ENCODE data around the gene CCDC88B.

DNA sequence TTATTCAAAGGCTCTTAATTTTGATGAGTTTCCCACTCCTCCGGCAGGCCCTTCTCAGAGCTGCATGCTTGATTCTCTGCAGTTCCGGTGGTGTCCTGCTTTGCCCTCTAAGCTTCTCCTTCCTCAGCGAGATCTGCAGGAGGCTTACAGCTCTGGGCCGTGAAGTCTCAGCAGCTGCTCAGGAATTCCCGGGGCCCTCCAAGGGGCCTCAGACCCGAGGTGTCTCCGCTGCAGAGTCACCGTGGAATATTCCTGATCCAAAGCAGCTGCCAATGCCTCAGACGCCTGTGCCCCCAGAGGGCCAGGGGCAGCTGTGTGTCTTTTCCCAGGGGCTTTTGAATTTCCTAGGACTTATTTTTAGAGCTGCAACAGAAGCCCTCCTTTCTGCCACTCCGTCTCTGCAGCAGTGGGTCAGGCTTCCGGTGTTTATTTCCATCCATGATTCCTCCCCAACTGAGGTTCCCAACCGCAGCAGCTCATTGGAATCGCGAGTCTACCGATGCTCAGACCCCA lies 56.1 kb downstream of the CCDC88B start:
- TF ChIP-seq, protein P1, sequence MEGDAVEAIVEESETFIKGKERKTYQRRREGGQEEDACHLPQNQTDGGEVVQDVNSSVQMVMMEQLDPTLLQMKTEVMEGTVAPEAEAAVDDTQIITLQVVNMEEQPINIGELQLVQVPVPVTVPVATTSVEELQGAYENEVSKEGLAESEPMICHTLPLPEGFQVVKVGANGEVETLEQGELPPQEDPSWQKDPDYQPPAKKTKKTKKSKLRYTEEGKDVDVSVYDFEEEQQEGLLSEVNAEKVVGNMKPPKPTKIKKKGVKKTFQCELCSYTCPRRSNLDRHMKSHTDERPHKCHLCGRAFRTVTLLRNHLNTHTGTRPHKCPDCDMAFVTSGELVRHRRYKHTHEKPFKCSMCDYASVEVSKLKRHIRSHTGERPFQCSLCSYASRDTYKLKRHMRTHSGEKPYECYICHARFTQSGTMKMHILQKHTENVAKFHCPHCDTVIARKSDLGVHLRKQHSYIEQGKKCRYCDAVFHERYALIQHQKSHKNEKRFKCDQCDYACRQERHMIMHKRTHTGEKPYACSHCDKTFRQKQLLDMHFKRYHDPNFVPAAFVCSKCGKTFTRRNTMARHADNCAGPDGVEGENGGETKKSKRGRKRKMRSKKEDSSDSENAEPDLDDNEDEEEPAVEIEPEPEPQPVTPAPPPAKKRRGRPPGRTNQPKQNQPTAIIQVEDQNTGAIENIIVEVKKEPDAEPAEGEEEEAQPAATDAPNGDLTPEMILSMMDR (IDR thresholded peaks at IDR 0.05): no peak
- TF ChIP-seq POLR2A (IDR thresholded peaks at IDR 0.05): no peak
